LNCaP clone FGC (cell line): ENCODE measurements around the gene TNFRSF9.

ENCODE experiments used
- DNase-seq: peaks from one replicate; pipeline ENCODE4 v3.0.0-alpha.2; 2011; ENCODE audit warnings: low read depth
- H3K4me3 ChIP-seq: 2 replicates; pipeline ENCODE4 v1.5.1; 2011; ENCODE audit warnings: mild to moderate bottlenecking, low read depth, low read length, control low read depth
- TF ChIP-seq, protein P1 (sequence below): IDR thresholded peaks from 2 replicates; pipeline ENCODE4 v1.5.1; 2012; ENCODE audit warnings: mild to moderate bottlenecking; ENCODE audit not compliant: control insufficient read depth, insufficient read depth; ENCODE audit errors: extremely low read depth

TNFRSF9 gene

DNA sequence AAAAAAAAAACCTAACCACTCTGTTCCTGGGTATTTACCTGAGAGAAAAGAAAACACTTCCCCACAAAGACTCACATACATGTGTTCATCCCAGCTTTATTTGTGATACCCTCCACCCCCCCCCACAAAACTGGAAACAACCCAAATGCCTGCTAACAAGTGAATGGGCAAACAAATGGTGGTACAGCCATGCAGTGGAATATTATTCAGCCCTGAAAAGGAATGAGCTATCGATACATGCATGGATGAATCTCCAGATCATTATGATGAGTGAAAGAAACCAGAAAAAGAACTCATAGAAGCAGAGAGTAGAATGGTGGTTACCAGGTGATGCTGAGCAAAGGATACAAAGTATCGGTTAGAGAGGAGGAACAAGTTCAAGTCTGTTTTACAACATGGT lies 49.8 kb downstream of the TNFRSF9 start:
- no peak overlapping the region for H3K4me3 ChIP-seq
- TF ChIP-seq, protein P1, sequence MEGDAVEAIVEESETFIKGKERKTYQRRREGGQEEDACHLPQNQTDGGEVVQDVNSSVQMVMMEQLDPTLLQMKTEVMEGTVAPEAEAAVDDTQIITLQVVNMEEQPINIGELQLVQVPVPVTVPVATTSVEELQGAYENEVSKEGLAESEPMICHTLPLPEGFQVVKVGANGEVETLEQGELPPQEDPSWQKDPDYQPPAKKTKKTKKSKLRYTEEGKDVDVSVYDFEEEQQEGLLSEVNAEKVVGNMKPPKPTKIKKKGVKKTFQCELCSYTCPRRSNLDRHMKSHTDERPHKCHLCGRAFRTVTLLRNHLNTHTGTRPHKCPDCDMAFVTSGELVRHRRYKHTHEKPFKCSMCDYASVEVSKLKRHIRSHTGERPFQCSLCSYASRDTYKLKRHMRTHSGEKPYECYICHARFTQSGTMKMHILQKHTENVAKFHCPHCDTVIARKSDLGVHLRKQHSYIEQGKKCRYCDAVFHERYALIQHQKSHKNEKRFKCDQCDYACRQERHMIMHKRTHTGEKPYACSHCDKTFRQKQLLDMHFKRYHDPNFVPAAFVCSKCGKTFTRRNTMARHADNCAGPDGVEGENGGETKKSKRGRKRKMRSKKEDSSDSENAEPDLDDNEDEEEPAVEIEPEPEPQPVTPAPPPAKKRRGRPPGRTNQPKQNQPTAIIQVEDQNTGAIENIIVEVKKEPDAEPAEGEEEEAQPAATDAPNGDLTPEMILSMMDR = no peak
- DNase-seq = peak; percentile 6

DNA sequence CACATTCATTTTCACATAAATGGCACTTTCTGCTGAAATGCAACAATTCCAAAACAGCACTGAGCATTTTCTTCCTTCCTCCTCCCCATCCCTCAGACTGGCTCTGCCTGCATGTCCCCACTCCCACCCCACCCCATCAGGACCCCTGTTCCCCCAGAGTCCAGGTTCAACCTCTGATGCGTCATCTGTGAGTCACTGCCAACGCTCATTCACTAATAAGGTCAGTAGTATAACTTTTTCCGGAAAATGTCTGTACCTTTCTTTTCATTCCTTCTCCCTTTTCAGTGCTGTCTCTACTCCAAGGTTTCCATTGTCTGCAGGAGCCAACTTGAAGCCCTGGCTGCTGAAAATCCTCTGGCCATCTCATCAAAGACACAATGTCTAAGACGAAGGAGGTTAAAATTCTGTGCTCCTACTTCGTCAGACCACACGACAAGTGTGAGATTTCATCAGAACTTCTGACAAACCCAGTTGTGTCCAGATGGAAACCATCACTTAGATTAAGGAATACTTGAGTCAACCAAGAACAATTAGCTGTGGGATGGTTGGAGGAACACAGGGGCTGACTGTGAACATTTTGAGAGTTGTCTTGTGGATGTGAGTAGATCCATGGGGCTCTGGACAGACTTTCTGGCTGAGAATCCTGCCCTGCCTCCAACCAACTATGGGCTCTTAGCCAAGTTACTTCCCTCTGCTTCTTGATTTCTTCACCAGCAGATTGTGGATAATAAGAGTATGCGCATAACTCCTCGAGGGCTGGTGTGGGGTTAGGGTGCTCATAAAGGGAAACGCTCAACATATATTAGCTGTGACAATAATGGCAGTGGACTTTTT lies 52.2 kb downstream of the TNFRSF9 start:
- H3K4me3 ChIP-seq = no peak overlapping the region
- no peak for DNase-seq
- TF ChIP-seq, protein P1 = no peak

DNA sequence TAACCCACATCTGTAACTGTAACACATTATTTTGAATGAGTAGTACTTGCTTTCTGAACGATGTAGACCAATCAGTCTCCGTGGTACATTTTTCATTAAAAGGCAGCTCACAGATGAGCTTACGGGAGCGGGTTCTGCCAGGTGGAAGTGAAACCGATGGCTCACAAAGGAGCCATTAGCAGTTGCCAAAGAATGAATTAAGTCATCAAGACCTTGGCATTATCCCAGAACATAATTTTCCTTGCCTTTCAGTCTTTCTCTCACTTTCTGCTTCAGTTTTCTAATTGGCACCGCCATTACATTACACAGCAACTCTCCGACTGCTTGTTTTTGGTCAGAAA lies 54.3 kb downstream of the TNFRSF9 start:
- H3K4me3 ChIP-seq = no peak overlapping the region
- no peak for DNase-seq
- TF ChIP-seq, protein P1 = no peak

DNA sequence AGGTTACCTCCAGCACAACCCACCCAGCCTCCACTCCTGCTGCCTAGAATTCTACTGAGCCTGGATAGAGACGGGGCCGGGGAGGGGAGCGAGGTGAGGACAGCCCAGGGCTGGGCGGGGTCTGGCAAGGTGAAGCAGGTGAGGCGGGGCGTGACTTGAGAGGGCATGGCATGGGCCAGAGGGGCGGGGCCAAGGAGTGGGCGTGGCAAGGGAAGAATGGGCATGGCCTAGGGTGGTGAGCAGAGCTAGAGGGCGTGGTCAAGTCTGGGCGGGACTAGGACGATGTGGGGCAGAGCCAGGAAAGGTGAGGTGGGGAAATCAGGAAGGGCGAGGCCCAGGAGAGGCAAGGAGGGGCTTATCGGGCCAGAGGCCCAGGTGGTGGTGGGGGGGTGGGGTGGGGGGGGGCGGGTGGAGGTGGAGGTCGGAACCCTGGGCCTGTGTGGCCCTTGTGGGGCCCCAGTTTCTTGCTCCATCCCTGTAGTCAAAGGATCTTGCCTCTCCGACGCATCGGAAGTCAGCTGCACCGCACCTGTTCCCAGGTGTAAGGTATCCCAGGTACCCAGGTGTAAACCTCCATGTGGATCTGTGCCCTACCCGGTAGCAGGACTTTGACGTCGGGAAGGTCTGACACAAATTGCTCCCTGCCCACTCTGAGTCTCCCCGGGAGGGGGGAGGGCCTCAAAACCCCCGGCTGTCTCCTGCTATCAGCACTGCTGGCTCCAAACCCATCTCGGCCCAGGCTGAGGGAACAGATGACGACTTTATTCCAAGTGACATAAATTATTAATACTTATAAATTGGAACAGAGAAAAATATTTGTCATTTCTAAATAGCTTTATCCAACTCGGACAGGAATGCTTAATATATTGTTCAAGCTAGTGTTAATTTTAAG lies 54.9 kb downstream of the TNFRSF9 start:
- H3K4me3 ChIP-seq = no peak overlapping the region
- TF ChIP-seq, protein P1 = no peak
- DNase-seq = peak; percentile 46

DNA sequence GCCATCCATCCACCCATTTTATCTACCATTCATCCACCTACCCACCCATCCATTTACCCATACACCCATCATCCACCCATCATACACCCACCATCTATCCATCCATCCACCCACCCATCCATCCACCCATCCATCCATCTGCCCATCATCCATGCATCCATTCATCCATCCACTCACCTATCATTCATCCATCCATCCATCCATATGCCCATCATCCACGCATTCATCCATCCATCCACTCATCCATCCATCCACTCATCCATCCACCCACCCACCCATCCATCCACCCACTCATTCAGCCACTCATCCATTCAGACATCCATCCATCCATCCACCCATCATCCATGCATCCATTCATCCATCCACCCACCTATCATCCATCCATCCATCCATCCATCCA lies 55.9 kb downstream of the TNFRSF9 start:
- DNase-seq = no peak
- no peak overlapping the region for H3K4me3 ChIP-seq
- TF ChIP-seq, protein P1 = no peak

DNA sequence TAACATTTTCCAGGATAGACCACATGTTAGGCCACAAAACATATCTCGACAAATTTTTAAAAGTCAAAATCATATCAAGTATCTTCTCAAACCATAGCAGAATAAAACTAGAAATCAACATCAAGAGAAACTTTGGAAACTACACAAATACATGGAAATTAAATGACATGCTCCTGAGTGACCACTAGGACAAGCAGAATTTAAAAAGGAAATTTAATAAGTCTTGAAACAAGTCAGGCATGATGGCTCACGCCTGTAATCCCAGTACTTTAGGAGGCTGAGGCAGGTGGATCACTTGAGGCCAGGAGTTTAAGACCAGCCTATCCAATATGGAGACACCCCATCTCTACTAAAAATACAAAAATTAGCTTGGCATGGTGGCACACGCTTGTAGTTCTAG lies 61.4 kb downstream of the TNFRSF9 start:
- DNase-seq = no peak
- TF ChIP-seq, protein P1 = no peak

DNA sequence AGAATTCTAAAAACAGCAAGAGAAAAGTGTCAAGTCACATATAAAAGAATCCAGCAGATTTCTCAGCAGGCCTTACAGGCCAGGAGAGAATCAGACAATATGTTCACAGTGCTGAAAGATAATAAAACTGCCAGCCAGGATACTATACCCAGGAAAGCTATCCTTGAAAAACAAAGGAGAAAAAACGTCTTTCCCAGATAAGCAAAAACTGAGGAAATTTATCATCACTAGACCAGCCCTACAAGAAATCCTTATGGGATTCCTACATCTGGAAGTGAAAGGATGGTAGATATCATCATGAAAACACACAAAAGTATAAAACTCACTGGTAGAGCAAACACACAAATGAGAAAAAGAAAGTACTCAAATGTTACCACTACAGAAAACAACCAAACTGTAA lies 62.6 kb downstream of the TNFRSF9 start:
- no peak overlapping the region for H3K4me3 ChIP-seq
- TF ChIP-seq, protein P1 = no peak
- no peak for DNase-seq

More for the DNA sequence above, 61.4 kb downstream of the TNFRSF9 start:
- no peak overlapping the region for H3K4me3 ChIP-seq
